Fibroblast of gingiva (primary cell): ENCODE measurements around the gene ARMH4.
"Not testable (repeated sequence)": the region's sequence is repeated elsewhere in the genome, so short reads cannot be mapped to it uniquely, and the experiment has no call there.

Source experiments
- DNase-seq: peaks from one replicate; pipeline ENCODE4 v3.0.0-alpha.2; 2011; ENCODE audit warnings: low read depth

ARMH4 gene

GRCh38 chr14:58146399-58146798, 5.6 kb downstream of the ARMH4 start:
- no peak for DNase-seq

- DNase-seq: no peak
Measured at GRCh38 chr14:58145936-58146335, 6.1 kb downstream of the ARMH4 start.

GRCh38 chr14:58143106-58143505, 8.9 kb downstream of the ARMH4 start:
- no peak for DNase-seq

- DNase-seq: no peak
Measured at GRCh38 chr14:58141893-58142292, 10.1 kb downstream of the ARMH4 start.

GRCh38 chr14:58138714-58139482, 13.1 kb downstream of the ARMH4 start:
- DNase-seq: no peak

- no peak for DNase-seq
Measured at GRCh38 chr14:58138031-58138713, 13.8 kb downstream of the ARMH4 start.

- DNase-seq: no peak
Measured at GRCh38 chr14:58133739-58134138, 18.3 kb downstream of the ARMH4 start.

- DNase-seq: no peak
Measured at GRCh38 chr14:58131386-58131785, 20.6 kb downstream of the ARMH4 start.

GRCh38 chr14:58130116-58130782, 21.8 kb downstream of the ARMH4 start:
- no peak for DNase-seq

- no peak for DNase-seq
Measured at GRCh38 chr14:58129208-58129607, 22.8 kb downstream of the ARMH4 start.

- DNase-seq: no peak
Measured at GRCh38 chr14:58128416-58128815, 23.6 kb downstream of the ARMH4 start.

GRCh38 chr14:58122546-58122945, 29.5 kb downstream of the ARMH4 start:
- DNase-seq: not testable (repeated sequence)

GRCh38 chr14:58121530-58122186, 30.4 kb downstream of the ARMH4 start:
- DNase-seq: no peak

GRCh38 chr14:58119381-58119780, 32.6 kb downstream of the ARMH4 start:
- no peak for DNase-seq

GRCh38 chr14:58118097-58118815, 33.8 kb downstream of the ARMH4 start:
- DNase-seq: no peak

GRCh38 chr14:58109744-58110143, 42.3 kb downstream of the ARMH4 start:
- DNase-seq: no peak

GRCh38 chr14:58108717-58109116, 43.3 kb downstream of the ARMH4 start:
- no peak for DNase-seq

- peak; percentile 60 for DNase-seq
Measured at GRCh38 chr14:58107947-58108552, 44.0 kb downstream of the ARMH4 start.

GRCh38 chr14:58107041-58107440, 45.0 kb downstream of the ARMH4 start:
- no peak for DNase-seq

- no peak for DNase-seq
Measured at GRCh38 chr14:58106446-58106845, 45.6 kb downstream of the ARMH4 start.

- peak; percentile 48 for DNase-seq
Measured at GRCh38 chr14:58104808-58105207, 47.2 kb downstream of the ARMH4 start.
